OCI-LY1 (cell line): ENCODE measurements around the gene PTHLH.

Source experiments
- H2AFZ ChIP-seq: fragments of 200-600 bp; sonication (generic), shearing (Covaris generic); 2 replicates; pipeline ENCODE4 v1.6.0; 2014; ENCODE audit warnings: antibody characterized with exemption, mild to moderate bottlenecking, low read length
- H3F3A ChIP-seq: fragments of 200-600 bp; sonication (generic), shearing (Covaris generic); 2 replicates; pipeline ENCODE4 v1.6.0; 2014; ENCODE audit warnings: mild to moderate bottlenecking, antibody characterized with exemption, low read length, moderate library complexity; ENCODE audit not compliant: insufficient read depth
- H3K27ac ChIP-seq: fragments of 200-600 bp; sonication (generic); 2 replicates; pipeline ENCODE4 v1.5.1; 2014; ENCODE audit warnings: low read length, mixed run types, mild to moderate bottlenecking, low read depth; ENCODE audit not compliant: poor library complexity, severe bottlenecking
- H3K27me3 ChIP-seq: fragments of 200-600 bp; sonication (generic); 2 replicates; pipeline ENCODE4 v1.6.0; 2014; ENCODE audit warnings: antibody characterized with exemption, mild to moderate bottlenecking, low read length, moderate library complexity; ENCODE audit not compliant: insufficient read depth
- H3K36me3 ChIP-seq: fragments of 200-600 bp; sonication (generic); 2 replicates; pipeline ENCODE4 v1.6.1; 2014; ENCODE audit warnings: mild to moderate bottlenecking, antibody characterized with exemption, low read length, moderate library complexity, mixed read lengths; ENCODE audit not compliant: insufficient read depth
- H3K4me1 ChIP-seq: fragments of 200-600 bp; sonication (generic); 2 replicates; pipeline ENCODE4 v1.5.1; 2014; ENCODE audit warnings: mild to moderate bottlenecking, low read length, moderate library complexity; ENCODE audit not compliant: insufficient read depth, severe bottlenecking
- H3K4me2 ChIP-seq: fragments of 200-600 bp; sonication (generic), shearing (Covaris generic); 2 replicates; pipeline ENCODE4 v1.6.1; 2014; ENCODE audit warnings: low read length
- H3K4me3 ChIP-seq: fragments of 200-600 bp; sonication (generic); 2 replicates; pipeline ENCODE4 v1.5.1; 2014; ENCODE audit warnings: low read length, low read depth, mild to moderate bottlenecking, mixed read lengths; ENCODE audit not compliant: poor library complexity, severe bottlenecking
- H3K79me2 ChIP-seq: fragments of 200-600 bp; shearing (Covaris generic); 2 replicates; pipeline ENCODE4 v1.6.1; 2016; ENCODE audit warnings: mixed run types, low read length, mixed read lengths; ENCODE audit not compliant: insufficient read depth
- H3K9ac ChIP-seq: fragments of 200-600 bp; sonication (generic), shearing (Covaris generic); 2 replicates; pipeline ENCODE4 v1.6.1; 2014; ENCODE audit warnings: mild to moderate bottlenecking, low read length, mixed read lengths
- H3K9me2 ChIP-seq: fragments of 200-600 bp; sonication (generic), shearing (Covaris generic); 2 replicates; pipeline ENCODE4 v1.6.1; 2014; ENCODE audit warnings: low read depth, mild to moderate bottlenecking, low read length, mixed read lengths
- H3K9me3 ChIP-seq: fragments of 200-600 bp; shearing (Covaris generic); 2 replicates; pipeline ENCODE4 v1.6.1; 2014; ENCODE audit warnings: low read length, mixed read lengths
- H4K20me1 ChIP-seq: fragments of 200-600 bp; sonication (generic), shearing (Covaris generic); 2 replicates; pipeline ENCODE4 v1.6.0; 2016; ENCODE audit warnings: mild to moderate bottlenecking, low read length; ENCODE audit not compliant: insufficient read depth
- EZH2 ChIP-seq: fragments of 200-600 bp; sonication (generic), shearing (Covaris generic); IDR thresholded peaks from 2 replicates; pipeline ENCODE4 v1.8.0; 2017; ENCODE audit warnings: borderline replicate concordance, mixed run types, mild to moderate bottlenecking, antibody characterized with exemption, low read length, moderate library complexity, mixed read lengths
- TF ChIP-seq, protein P1 (sequence below): fragments of 200-600 bp; sonication (generic), shearing (Covaris generic); IDR thresholded peaks from 2 replicates; pipeline ENCODE4 v1.5.1; 2017; ENCODE audit warnings: mild to moderate bottlenecking, antibody characterized with exemption, low read length, moderate library complexity, mixed read lengths

Gene PTHLH

DNA sequence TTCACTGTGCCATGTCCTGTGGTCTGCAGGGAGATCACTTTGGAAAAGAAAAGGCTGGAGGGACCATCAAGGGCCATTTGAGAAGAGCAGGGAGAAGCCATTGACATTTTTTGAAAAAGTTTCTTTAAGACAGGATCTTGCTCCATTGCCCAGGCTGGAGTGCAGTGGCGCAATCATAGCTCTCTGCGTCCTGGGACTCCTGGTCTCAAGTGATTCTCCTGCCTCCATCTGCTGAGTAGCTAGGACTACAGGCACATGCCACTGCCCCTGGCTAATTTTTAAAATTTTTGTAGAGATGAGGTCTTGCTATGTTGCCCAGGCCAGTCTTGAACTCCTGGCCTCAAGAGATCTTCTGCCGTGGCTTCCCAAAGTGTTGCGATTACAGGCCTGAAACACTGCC, 32.3 kb downstream of the PTHLH start:
- no peak overlapping the region for H3K4me2 ChIP-seq
- no peaks in the 10 kb centered on the region for H3K27me3 ChIP-seq
- H3K36me3 ChIP-seq = no peaks in the 10 kb centered on the region
- peaks cover 4% of the 10 kb centered on the region for H3K4me1 ChIP-seq
- H3K27ac ChIP-seq = no peak overlapping the region
- H2AFZ ChIP-seq = peak overlapping the region; percentile 88; the same call in 1 of the 2 replicates
- H3K9ac ChIP-seq = no peak overlapping the region
- no peaks in the 10 kb centered on the region for H4K20me1 ChIP-seq
- no peak for TF ChIP-seq EZH2
- TF ChIP-seq, protein P1, sequence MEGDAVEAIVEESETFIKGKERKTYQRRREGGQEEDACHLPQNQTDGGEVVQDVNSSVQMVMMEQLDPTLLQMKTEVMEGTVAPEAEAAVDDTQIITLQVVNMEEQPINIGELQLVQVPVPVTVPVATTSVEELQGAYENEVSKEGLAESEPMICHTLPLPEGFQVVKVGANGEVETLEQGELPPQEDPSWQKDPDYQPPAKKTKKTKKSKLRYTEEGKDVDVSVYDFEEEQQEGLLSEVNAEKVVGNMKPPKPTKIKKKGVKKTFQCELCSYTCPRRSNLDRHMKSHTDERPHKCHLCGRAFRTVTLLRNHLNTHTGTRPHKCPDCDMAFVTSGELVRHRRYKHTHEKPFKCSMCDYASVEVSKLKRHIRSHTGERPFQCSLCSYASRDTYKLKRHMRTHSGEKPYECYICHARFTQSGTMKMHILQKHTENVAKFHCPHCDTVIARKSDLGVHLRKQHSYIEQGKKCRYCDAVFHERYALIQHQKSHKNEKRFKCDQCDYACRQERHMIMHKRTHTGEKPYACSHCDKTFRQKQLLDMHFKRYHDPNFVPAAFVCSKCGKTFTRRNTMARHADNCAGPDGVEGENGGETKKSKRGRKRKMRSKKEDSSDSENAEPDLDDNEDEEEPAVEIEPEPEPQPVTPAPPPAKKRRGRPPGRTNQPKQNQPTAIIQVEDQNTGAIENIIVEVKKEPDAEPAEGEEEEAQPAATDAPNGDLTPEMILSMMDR = no peak
- H3F3A ChIP-seq = no peaks in the 10 kb centered on the region
- no peaks in the 10 kb centered on the region for H3K9me3 ChIP-seq
- H3K79me2 ChIP-seq = no peaks in the 10 kb centered on the region
- H3K9me2 ChIP-seq = no peaks in the 10 kb centered on the region
- H3K4me3 ChIP-seq = no peak overlapping the region

DNA sequence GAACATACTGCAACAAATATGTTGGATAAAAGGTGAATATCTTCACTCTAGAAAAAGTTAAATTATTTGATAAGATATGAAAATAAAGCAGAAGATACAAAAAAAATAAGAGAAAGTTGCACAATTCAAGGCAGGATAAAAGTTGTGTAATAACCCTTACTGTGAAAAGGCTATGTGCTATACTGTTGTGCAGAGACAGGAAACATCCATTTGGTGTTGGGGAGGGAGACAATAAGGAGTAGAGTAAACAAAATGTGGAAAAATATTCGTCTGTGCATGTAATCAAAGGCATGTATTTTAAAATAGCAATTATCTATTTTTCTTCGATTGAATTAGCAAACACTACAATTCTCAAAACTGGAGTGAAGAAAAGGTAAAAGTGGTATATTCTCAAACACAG, 34.8 kb downstream of the PTHLH start:
- H3K9me2 ChIP-seq = no peaks in the 10 kb centered on the region
- no peaks in the 10 kb centered on the region for H3F3A ChIP-seq
- no peaks in the 10 kb centered on the region for H3K27me3 ChIP-seq
- H2AFZ ChIP-seq = no peak overlapping the region
- no peaks in the 10 kb centered on the region for H4K20me1 ChIP-seq
- H3K4me3 ChIP-seq = no peak overlapping the region
- TF ChIP-seq, protein P1 = no peak
- TF ChIP-seq EZH2 = no peak
- H3K36me3 ChIP-seq = no peaks in the 10 kb centered on the region
- H3K4me2 ChIP-seq = no peak overlapping the region
- H3K4me1 ChIP-seq = peaks cover 4% of the 10 kb centered on the region
- H3K9ac ChIP-seq = no peak overlapping the region
- no peaks in the 10 kb centered on the region for H3K9me3 ChIP-seq
- H3K27ac ChIP-seq = no peak overlapping the region
- H3K79me2 ChIP-seq = no peaks in the 10 kb centered on the region

DNA sequence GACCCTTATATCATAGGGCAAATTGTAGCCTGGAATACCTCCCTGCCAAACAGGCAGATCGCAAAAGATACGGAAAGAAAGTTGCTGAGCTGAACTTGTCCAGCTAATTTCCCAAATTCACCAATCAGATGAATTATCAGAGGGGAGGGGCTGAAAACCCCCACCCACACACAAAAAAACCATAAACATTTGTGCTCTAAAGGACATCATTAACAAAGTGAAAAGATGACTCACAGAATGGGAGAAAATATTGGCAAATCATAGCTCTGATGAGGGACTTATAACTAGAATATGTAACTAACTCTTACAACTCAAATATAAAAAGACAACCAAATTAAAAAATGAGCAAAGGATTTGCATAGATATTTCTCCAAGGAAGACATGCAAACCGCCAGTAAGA, 36.3 kb downstream of the PTHLH start:
- Histone ChIP-seq H3K27me3 (no peaks in the 10 kb centered on the region), H3F3A (no peaks in the 10 kb centered on the region), H3K4me3 (no peak overlapping the region), H3K9me2 (no peaks in the 10 kb centered on the region), H4K20me1 (no peaks in the 10 kb centered on the region), H3K9me3 (no peaks in the 10 kb centered on the region), H3K4me2 (no peak overlapping the region), H3K9ac (no peak overlapping the region), H3K4me1 (peaks cover 4% of the 10 kb centered on the region), H3K36me3 (no peaks in the 10 kb centered on the region), H3K79me2 (no peaks in the 10 kb centered on the region), H2AFZ (no peak overlapping the region), H3K27ac (no peak overlapping the region)
- TF ChIP-seq EZH2 = no peak
- TF ChIP-seq, protein P1 = no peak
